CD4-positive, alpha-beta T cell treated with Interleukin-1 beta for 1 hour (primary cell): ENCODE measurements around the gene RPS3.

Source experiments
- DNase-seq, 2 donors: peaks; one replicate each; pipeline ENCODE4 v3.0.0-alpha.2; 2020 to 2022

Gene RPS3

GRCh38 chr11:75435571-75435925, 36.2 kb downstream of the RPS3 start:
- DNase-seq: no peak

DNA sequence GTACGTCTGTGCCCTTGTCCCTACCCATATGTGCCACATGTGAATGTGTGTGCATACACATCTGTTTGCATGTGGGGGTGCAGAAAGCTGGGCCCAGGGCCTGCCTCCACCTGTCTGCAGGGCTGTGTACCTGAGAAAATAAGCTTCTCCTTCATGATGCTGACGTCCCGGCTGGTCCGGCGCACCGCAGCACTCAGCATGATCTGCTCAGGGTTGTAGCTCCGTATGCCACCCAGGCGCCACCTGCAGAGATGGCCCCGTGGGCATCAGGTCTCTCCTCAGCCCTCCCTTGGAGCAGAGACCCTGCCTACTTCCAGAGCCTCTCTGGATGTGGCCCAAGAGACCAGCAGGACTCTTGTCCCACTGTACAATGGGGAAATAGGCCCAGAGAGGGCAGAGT, 37.5 kb downstream of the RPS3 start:
- no peak for DNase-seq

- DNase-seq: no peak
Observed at GRCh38 chr11:75437966-75438659, 38.8 kb downstream of the RPS3 start.

- DNase-seq: no peak
Observed at GRCh38 chr11:75439026-75439425, 39.7 kb downstream of the RPS3 start.

DNA sequence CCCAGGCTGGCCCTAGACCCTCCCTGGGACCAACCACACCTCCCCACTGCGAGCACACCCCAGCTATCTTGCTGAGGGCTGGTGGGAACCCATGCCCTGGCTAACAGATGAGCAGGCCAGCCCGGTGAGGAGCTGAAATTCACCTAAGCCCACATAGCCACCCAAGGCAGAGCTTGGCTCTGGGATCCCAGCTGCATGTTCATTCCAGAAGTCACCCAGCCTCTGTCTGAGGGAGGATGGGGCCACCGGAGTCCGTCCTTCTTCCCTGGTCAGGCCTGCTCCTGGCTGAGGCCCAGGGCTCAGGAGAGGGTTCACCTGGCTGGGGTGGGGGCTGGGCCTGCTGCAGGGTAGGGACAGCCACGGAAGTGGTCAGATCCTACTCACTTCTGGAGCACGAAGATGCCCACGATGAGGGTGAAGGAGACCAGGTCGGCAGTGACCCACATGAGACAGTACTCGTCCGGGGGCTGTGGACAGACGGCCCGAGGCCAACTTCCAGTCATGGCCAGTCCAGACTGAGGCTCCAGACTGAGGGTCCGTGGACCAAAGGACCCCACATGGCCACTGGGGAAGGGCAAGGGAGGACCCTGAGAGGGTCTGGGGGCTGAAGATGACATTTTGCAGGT, 40.3 kb downstream of the RPS3 start:
- no peak for DNase-seq

DNA sequence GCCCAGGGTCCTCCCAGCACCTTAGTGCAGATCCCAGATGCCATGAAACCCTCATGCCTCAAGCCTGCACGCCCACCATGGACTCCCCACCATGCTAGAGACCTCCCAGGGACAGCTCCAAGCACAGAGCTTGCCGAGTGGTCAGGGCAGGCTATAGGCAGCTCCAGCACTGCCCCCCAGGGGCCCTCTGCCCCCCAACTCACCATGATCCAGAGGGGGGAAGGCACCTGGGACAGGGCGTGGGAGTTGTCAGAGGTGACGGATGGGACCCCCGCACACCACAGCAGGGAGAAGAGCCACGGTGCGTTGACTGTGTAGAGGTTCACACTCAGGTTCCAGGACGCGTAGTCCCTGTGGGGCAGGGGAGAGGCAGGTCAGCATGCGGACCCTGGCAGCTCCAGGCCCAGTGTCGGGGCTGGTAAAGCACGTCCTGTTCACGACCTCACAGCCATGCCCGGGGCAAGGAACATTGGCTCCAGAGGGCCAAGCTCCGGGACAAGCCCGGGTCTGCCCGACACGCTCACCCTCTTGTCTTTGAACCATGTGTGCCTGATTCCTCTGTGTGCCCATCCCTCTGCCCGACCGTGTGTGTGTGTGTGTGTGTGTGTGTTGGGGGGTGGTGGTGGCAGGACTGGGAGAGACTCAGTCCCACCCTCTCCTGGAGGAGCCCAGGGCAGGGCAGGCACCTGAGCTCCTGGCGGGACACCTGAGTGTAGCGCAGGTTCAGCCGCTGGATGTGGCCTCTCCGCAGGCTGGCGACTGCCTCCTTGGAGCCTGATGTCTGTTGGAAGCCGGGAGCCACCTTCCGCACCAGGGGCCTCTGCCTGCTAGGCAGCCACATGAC, 41.9 kb downstream of the RPS3 start:
- no peak for DNase-seq

DNA sequence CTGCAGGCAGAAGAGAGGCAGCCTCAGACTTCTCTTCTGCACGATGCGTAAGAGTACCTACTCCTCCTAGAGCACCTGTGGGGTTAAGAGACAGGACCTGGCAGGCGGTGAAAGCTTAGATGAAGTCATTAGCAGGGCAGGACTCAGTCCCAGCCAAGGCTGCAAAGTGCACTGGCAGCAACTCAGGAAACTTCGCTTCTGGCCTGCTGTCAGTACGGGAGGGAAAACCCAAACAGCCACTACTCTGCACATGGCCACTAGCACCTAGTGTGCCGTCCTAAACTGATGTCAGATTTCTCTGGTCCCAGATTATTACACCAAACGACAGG, 42.5 kb downstream of the RPS3 start:
- DNase-seq: no peak

DNA sequence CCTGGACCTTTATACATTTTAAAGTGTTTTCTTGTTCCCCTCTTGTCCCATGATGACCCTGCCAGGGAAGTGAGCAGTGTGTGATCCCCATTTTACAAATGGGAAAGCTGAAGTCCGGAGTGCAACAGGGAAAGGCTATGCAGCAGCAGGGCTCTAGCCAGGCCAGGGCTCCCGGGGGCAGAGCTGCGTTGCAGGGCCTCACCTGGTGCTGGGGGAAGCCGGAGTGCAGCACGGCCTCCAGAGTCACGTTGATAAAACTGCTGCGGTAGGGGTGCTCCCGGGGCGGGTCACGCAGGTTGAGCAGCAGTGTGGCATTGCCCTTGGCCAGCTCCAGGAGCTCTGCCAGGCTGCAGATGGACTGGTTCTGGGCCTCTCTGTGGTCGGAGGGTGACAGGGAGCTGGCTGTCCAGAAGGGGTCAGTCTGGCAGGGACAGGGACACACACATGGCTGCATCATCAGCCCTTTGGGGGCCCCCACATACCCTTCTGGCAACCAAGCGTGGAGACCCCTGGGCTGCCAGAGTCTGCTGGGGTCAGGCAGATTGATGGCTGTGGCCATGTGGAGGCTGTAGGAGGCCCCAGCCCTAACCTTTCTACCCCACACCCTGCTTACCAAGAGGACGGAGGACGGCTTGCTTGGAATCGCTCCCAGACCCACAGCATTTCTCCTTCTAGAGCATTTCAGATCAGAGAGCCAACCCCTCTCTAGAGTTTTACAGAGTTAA, 43.0 kb downstream of the RPS3 start:
- DNase-seq: no peak

- no peak for DNase-seq
Observed at GRCh38 chr11:75443043-75443442, 43.7 kb downstream of the RPS3 start.

DNA sequence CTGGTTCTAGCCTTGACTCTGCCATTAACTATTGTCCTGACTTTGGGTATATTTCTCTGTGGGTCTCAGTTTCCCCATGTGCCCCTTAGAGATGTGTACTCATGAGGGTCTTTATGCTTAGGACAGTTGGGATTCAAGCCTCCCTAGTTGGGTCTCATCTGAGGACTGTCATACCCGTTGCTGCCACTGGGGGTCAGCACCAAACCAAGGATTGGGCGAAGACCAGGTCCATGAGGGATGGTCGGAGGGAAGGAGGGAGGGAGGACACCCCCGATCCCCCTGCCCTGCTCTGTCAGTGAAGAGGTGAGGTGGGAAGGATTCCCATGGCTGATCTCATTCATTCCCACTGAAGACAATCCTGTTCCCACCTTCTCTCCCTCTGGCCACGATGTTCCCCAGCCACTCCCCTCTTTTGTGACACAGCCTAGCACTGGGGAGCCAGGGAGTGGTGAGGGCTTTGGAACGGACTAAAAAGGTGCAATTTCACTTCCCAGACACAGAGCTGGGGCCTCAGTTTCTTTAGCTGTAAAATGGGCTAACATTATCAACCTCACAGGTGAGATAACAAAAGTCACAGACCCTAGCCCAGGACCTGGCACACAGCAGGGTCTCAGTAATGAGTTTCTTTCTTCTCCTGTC, 46.1 kb downstream of the RPS3 start:
- DNase-seq: peak; percentile 66 to 73

DNA sequence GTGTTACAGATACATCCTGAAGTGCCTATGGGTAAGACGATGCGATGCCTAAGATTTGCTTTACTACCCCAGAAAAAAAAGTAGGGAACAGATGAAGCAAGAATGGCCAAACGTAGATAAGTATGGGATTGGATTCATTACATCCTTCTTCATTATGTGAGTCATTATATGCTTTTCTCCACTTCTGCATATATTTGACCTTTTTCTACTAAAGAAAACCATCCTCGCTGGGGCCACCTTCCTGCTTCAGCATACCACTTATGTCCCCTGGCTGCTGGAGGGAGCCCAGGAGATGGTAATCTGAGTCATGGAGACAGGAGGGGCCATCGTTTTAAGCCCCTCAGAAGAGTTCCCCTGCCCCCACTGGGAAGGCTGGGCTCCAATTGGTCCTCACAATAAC, 48.1 kb downstream of the RPS3 start:
- no peak for DNase-seq

GRCh38 chr11:75449271-75449670, 50.0 kb downstream of the RPS3 start:
- DNase-seq: no peak

- DNase-seq: no peak
Observed at GRCh38 chr11:75449776-75450175, 50.5 kb downstream of the RPS3 start.

DNA sequence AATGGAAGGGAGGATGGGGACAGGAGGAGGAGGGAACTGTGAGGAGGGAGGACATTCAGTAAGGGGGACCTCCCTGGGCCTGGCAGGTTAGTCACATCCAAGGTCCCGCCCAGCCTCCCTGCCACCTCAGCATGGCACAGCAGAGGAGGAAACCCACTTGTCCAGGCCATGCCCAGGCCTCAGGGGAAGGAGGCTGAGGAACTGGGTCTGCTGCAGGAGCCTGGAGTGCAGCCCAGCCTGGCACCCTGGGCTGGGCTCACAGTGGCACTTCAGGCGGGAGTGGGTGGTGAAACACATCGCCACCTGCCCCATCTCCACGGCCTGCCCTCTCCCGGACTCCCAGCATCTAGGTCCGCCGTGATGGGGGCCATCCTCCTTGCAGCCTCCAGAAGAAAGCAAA, 50.9 kb downstream of the RPS3 start:
- DNase-seq: no peak

DNA sequence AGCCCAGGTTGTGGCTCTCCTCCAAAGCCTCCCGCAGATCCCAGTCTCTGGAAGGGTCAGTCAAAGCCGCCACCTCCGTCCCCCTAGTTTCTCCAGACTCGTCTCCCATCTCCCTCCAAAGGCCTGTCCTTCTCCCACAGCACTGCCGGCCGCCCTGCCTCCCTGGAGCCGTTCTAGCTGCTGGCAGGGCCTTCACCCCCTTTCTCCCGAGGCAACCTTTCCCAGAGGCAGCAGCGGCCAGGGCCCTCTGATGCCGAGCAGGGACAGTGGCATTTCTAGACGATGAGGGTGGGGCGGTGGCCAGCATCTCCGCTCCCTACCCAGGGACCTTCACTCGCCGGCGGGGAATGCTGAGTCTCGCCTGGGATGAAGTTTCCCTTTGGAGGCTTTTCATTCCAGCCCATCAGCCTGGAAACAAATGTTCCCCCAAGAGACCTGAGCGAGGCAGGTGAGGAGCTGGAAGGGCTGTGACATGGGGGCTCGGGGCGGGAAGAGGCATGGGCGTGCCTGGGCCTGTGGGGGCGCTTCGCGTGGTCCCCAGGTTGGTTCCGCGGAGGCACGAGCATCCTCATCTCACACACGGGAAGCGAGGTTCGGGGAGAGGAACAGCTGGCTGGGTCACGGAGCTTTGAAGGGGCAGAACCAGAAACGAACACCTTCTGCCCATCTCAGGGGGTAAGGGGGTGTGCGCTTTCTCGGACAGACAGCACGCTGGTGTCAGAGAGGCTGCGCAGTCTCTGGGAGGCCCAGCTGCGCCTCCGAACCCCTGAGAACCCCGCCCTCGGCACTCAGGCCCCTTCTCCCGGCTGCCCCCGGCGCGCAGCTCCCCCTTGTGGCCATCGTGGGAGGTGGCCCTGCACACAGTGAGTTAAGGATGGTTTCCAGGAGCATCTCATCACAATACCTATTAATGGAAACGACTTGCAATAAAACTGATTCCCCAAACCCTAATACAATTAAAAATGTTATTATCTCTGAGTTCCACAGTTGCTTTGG, 51.8 kb downstream of the RPS3 start:
- DNase-seq: peak; percentile 13 to 27

DNA sequence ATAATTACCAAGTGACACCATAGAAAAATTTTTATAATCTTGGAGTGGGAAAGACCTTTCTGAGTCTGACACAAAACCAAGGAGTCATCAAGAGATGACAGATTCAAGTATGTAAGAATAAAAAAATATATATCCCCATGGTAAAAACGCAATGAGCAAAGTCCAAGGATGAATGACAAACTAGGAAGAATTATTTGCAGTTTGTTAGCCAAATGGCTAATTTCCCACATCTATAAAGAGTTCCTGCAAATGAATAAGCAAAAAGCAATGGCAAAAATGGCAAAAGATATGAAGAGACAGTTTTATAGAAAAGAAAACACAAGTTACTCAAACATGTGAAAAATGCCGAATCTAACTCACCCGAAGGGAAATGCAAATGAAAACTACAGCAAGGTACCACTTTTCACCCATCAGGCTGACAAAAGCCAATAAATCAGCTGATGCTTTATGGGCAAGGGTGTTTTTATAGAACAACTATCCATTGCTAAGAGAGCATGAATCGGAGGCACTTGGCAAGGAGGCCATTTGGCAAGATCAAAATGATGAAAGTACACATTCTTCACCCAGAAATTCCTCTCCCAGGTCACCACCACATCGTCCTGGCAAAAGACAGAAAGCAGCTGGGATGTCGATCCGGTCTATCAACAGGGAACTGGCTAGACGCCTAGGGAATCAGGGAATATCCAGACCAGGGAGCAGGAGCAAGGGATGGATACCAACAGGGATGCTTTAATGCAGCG, 54.8 kb downstream of the RPS3 start:
- no peak for DNase-seq

DNA sequence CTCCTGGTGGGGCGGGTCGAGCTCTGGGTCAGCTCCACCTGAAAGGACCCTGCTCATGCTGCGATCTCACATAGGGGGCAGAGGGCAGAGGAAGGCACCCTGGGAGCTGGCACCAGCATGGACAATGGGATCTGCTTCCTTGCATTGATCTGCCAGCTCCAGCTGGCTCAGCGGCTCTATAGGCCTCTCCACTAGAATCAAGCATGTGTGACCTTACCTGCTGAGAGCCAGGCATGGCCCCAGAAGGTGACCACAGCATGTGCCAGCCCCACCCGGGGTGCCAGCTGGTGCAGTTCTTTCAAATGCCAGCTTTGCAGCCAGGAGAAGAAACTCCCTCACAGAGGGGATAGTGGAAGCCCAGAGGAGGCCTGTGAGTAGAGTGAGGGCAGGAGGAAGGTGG, 55.7 kb downstream of the RPS3 start:
- no peak for DNase-seq
